HL-60 (cell line): ENCODE results near the gene SCN7A.

Experiments used
- CTCF ChIP-seq: IDR thresholded peaks from one replicate; pipeline ENCODE4 v1.5.1; 2011; ENCODE audit warnings: low read length, control low read depth, inconsistent platforms; ENCODE audit not compliant: insufficient read depth
- GABPA ChIP-seq: IDR thresholded peaks from 2 replicates; pipeline ENCODE4 v1.6.1; 2012; ENCODE audit warnings: low read depth
- POLR2AphosphoS5 ChIP-seq: IDR thresholded peaks from 2 replicates; pipeline ENCODE4 v1.6.1; 2012; ENCODE audit warnings: low read depth
- SPI1 ChIP-seq: IDR thresholded peaks from 2 replicates; pipeline ENCODE4 v1.6.1; 2012; ENCODE audit warnings: low read depth, mild to moderate bottlenecking, borderline replicate concordance
- TF ChIP-seq, protein P1 (sequence below): IDR thresholded peaks from 2 replicates; pipeline ENCODE4 v1.6.1; 2012; ENCODE audit warnings: low read depth; ENCODE audit not compliant: insufficient replicate concordance

GRCh38 chr2:166410828-166411472 lies 83.1 kb downstream of the SCN7A start:
- TF ChIP-seq CTCF (no peak), POLR2AphosphoS5 (no peak), GABPA (no peak), SPI1 (no peak)
- TF ChIP-seq, protein P1, sequence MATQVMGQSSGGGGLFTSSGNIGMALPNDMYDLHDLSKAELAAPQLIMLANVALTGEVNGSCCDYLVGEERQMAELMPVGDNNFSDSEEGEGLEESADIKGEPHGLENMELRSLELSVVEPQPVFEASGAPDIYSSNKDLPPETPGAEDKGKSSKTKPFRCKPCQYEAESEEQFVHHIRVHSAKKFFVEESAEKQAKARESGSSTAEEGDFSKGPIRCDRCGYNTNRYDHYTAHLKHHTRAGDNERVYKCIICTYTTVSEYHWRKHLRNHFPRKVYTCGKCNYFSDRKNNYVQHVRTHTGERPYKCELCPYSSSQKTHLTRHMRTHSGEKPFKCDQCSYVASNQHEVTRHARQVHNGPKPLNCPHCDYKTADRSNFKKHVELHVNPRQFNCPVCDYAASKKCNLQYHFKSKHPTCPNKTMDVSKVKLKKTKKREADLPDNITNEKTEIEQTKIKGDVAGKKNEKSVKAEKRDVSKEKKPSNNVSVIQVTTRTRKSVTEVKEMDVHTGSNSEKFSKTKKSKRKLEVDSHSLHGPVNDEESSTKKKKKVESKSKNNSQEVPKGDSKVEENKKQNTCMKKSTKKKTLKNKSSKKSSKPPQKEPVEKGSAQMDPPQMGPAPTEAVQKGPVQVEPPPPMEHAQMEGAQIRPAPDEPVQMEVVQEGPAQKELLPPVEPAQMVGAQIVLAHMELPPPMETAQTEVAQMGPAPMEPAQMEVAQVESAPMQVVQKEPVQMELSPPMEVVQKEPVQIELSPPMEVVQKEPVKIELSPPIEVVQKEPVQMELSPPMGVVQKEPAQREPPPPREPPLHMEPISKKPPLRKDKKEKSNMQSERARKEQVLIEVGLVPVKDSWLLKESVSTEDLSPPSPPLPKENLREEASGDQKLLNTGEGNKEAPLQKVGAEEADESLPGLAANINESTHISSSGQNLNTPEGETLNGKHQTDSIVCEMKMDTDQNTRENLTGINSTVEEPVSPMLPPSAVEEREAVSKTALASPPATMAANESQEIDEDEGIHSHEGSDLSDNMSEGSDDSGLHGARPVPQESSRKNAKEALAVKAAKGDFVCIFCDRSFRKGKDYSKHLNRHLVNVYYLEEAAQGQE, result no peak
